HEK293 (cell line): ENCODE results near the gene PDE8B.
"Not testable (repeated sequence)": the region's sequence is repeated elsewhere in the genome, so short reads cannot be mapped to it uniquely, and the experiment has no call there.

Experiments
- CTCF ChIA-PET: fragments of 350-600 bp; formaldehyde crosslinking; extraction: SDS; loops from one replicate; lab custom pipeline; 2021; ENCODE audit warnings: antibody characterized with exemption; lab: Yijun Ruan, JAX
- POLR2A ChIA-PET: fragments of 300-600 bp; formaldehyde crosslinking; extraction: SDS; loops from one replicate; lab custom pipeline; 2020; ENCODE audit warnings: antibody characterized with exemption, inconsistent platforms; lab: Yijun Ruan, JAX
- H3K27ac ChIP-seq: fragments of 200-500 bp; sonication (Bioruptor generic); 2 replicates; pipeline ENCODE4 v1.5.1; 2014; ENCODE audit warnings: low read depth, low read length, control low read depth, inconsistent platforms; ENCODE audit errors: extremely low read depth
- H3K36me3 ChIP-seq, 2 experiments: fragments of 200-500 bp in 1 of 2; sonication (Bioruptor generic) in 1 of 2; 1 replicate in 1 of 2; 2 replicates in 1 of 2; pipeline ENCODE4 v1.5.1; 2014 to 2017; ENCODE audit warnings: inconsistent platforms in 2 of 2, low read length in 2 of 2; ENCODE audit not compliant: control insufficient read depth in 2 of 2, insufficient read depth in 1 of 2
- H3K4me1 ChIP-seq: fragments of 200-500 bp; sonication (Bioruptor generic); 2 replicates; pipeline ENCODE4 v1.5.1; 2014; ENCODE audit warnings: mild to moderate bottlenecking, low read length, inconsistent platforms; ENCODE audit not compliant: control insufficient read depth, insufficient read depth
- H3K4me3 ChIP-seq: 2 replicates; pipeline ENCODE4 v1.5.1; 2011; ENCODE audit warnings: low read depth, mild to moderate bottlenecking, control low read depth, low read length, moderate library complexity
- H3K9me3 ChIP-seq: fragments of 200-500 bp; sonication (Bioruptor generic); 2 replicates; pipeline ENCODE4 v1.5.1; 2014; ENCODE audit warnings: low read depth, low read length, inconsistent platforms; ENCODE audit not compliant: control insufficient read depth, insufficient read depth
- BCL6B ChIP-seq: fragments of 450-650 bp; formaldehyde crosslinking; IDR thresholded peaks from 2 replicates; pipeline ENCODE4 v1.5.1; 2017; ENCODE audit warnings: missing biosample characterization, missing genetic modification characterization
- HOXC10 ChIP-seq: sonication (generic); formaldehyde crosslinking; IDR thresholded peaks from 2 replicates; pipeline ENCODE4 v1.8.1; 2023; ENCODE audit warnings: mild to moderate bottlenecking, missing genetic modification reagents
- ZBTB10 ChIP-seq: fragments of 450-650 bp; formaldehyde crosslinking; IDR thresholded peaks from 2 replicates; pipeline ENCODE4 v1.5.1; 2016; ENCODE audit warnings: missing biosample characterization, missing genetic modification characterization
- ZBTB48 ChIP-seq: fragments of 450-650 bp; formaldehyde crosslinking; IDR thresholded peaks from 2 replicates; pipeline ENCODE4 v1.5.1; 2016; ENCODE audit warnings: missing biosample characterization, missing genetic modification characterization
- ZFP3 ChIP-seq: fragments of 450-650 bp; formaldehyde crosslinking; IDR thresholded peaks from 2 replicates; pipeline ENCODE4 v1.5.1; 2016; ENCODE audit warnings: low read depth, missing biosample characterization, missing genetic modification characterization
- ZNF146 ChIP-seq: fragments of 450-650 bp; formaldehyde crosslinking; IDR thresholded peaks from 2 replicates; pipeline ENCODE4 v1.5.1; 2016; ENCODE audit warnings: missing biosample characterization, missing genetic modification characterization
- ZNF221 ChIP-seq: fragments of 450-650 bp; formaldehyde crosslinking; IDR thresholded peaks from 2 replicates; pipeline ENCODE4 v1.5.1; 2017; ENCODE audit warnings: missing biosample characterization, missing genetic modification characterization, borderline replicate concordance
- ZNF26 ChIP-seq: fragments of 450-650 bp; formaldehyde crosslinking; IDR thresholded peaks from 2 replicates; pipeline ENCODE4 v1.5.1; 2016; ENCODE audit warnings: missing biosample characterization, missing genetic modification characterization
- ZNF350 ChIP-seq: fragments of 450-650 bp; formaldehyde crosslinking; IDR thresholded peaks from 2 replicates; pipeline ENCODE4 v1.5.0; 2017; ENCODE audit warnings: missing biosample characterization, mild to moderate bottlenecking, missing genetic modification characterization
- ZNF362 ChIP-seq: fragments of 450-650 bp; formaldehyde crosslinking; IDR thresholded peaks from 2 replicates; pipeline ENCODE4 v1.5.1; 2016; ENCODE audit warnings: missing biosample characterization, missing genetic modification characterization
- ZNF555 ChIP-seq: fragments of 450-650 bp; formaldehyde crosslinking; conservative IDR thresholded peaks from 2 replicates; pipeline ENCODE4 v1.5.1; 2017; ENCODE audit warnings: missing biosample characterization, mild to moderate bottlenecking, missing genetic modification characterization, inconsistent platforms
- ZNF580 ChIP-seq: fragments of 450-650 bp; formaldehyde crosslinking; IDR thresholded peaks from 2 replicates; pipeline ENCODE4 v1.5.1; 2016; ENCODE audit warnings: missing biosample characterization, missing genetic modification characterization
- ZNF626 ChIP-seq: fragments of 450-650 bp; sonication (Bioruptor Pico); formaldehyde crosslinking; IDR thresholded peaks from 2 replicates; pipeline ENCODE4 v1.5.1; 2018; ENCODE audit warnings: missing biosample characterization, missing genetic modification characterization, inconsistent platforms

Gene PDE8B

GRCh38 chr5:77454123-77454522 is 243.6 kb downstream of the PDE8B start:
- H3K4me1 ChIP-seq: no peaks in the 10 kb centered on the region
- no peak overlapping the region for H3K4me3 ChIP-seq
- no peaks in the 10 kb centered on the region for H3K9me3 ChIP-seq
- peaks cover 0 to 18% of the 10 kb centered on the region in 2 experiments; a peak in 2 of 3 replicates for H3K36me3 ChIP-seq
- H3K27ac ChIP-seq: no peak overlapping the region
- CTCF ChIA-PET: no interaction called here
- TF ChIP-seq HOXC10 (no peak), ZBTB10 (tag by site-specific recombination) (no peak), ZBTB48 (tag by site-specific recombination) (no peak), ZNF350 (peak; percentile 89), ZFP3 (tag by site-specific recombination) (no peak), ZNF221 (tag by site-specific recombination) (no peak), ZNF26 (tag by site-specific recombination) (no peak)
- POLR2A ChIA-PET: no interaction called here

- ChIA-PET POLR2A (interaction anchor here (0.6 kb wide), 1 partner anchor 611 kb away, joined by 7 read pairs; no protein-coding TSS in a partner anchor), CTCF (interaction anchor here (1.0 kb wide), 1 partner anchor 11 kb away, joined by 3 read pairs; no protein-coding TSS in a partner anchor)
- H3K4me3 ChIP-seq: no peak overlapping the region
- no peaks in the 10 kb centered on the region for H3K36me3 ChIP-seq
- H3K27ac ChIP-seq: no peak overlapping the region
- no peak for TF ChIP-seq BCL6B (tag by site-specific recombination)
- no peak for TF ChIP-seq ZNF626 (tag by site-specific recombination)
- no peaks in the 10 kb centered on the region for H3K4me1 ChIP-seq
- H3K9me3 ChIP-seq: no peaks in the 10 kb centered on the region
These were observed 250.8 kb downstream of the PDE8B start for GRCh38 chr5:77461287-77461686.

- no peak overlapping the region for H3K4me3 ChIP-seq
- POLR2A ChIA-PET: interaction anchor here (0.7 kb wide), 1 partner anchor 154 kb away, joined by 7 read pairs; no protein-coding TSS in a partner anchor
- H3K36me3 ChIP-seq: no peaks in the 10 kb centered on the region
- H3K27ac ChIP-seq: no peak overlapping the region
- CTCF ChIA-PET: no interaction called here
- no peaks in the 10 kb centered on the region for H3K9me3 ChIP-seq
- peak; percentile 48; the same call in 1 of the 2 replicates for TF ChIP-seq ZNF362
- no peak for TF ChIP-seq ZNF555 (tag by site-specific recombination)
- H3K4me1 ChIP-seq: no peaks in the 10 kb centered on the region
These were observed 253.4 kb downstream of the PDE8B start for GRCh38 chr5:77463905-77464304.

GRCh38 chr5:77468875-77469274 is 258.4 kb downstream of the PDE8B start:
- POLR2A ChIA-PET, H3K27ac ChIP-seq: not testable (repeated sequence)
- 0 out of 2 replicates have a peak, but pooled peaks have one; percentile 17 for TF ChIP-seq ZNF580 (tag by site-specific recombination)
- TF ChIP-seq ZNF146: peak; percentile 93
- TF ChIP-seq, all 188 proteins: peak for 2; not testable (repeated sequence) for 186
- H3K4me3 ChIP-seq, CTCF ChIA-PET, H3K4me1 ChIP-seq, H3K36me3 ChIP-seq, H3K9me3 ChIP-seq: not testable (repeated sequence)

GRCh38 chr5:77475041-77475440 is 264.6 kb downstream of the PDE8B start:
- H3K27ac ChIP-seq, H3K4me3 ChIP-seq, CTCF ChIA-PET, POLR2A ChIA-PET, H3K36me3 ChIP-seq, H3K4me1 ChIP-seq, H3K9me3 ChIP-seq: not testable (repeated sequence)
